SH-SY5Y (cell line): Measurements from ENCODE around the gene ANXA9.

ENCODE experiments used
- GATA2 ChIP-seq: IDR thresholded peaks from 2 replicates; pipeline ENCODE4 v1.6.1; 2011; ENCODE audit warnings: mild to moderate bottlenecking, low read depth, low read length
- GATA3 ChIP-seq: IDR thresholded peaks from 2 replicates; pipeline ENCODE4 v1.6.1; 2011; ENCODE audit warnings: low read depth, mild to moderate bottlenecking, low read length, moderate library complexity

ANXA9 gene

GRCh38 chr1:150971583-150972416, 10.3 kb upstream of the ANXA9 start:
- no peak for TF ChIP-seq GATA3
- no peak for TF ChIP-seq GATA2

DNA sequence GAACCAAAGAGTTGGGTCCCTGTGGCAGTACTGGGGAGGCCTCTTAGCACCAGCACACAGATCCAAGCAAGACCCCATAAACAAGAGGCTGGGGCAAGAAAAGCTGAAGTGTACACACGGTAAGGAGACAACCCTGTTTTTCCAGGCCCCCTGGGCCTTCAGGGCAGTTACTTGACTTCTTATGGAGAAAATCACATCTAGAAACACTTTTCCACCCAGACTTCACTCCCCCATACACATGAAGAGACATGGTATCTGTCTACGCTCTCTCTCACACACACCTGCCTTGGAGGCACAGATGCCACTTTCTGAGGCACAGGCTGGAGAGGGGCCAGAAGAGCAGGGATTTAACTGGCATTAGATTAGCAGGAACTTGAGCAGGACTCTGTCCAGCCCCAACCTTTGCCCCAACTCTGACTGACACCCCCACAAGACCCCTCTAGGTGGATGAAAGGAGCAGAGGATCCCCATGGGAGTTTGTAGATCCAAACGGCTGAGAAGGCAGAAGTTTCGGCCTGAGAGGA, 9.6 kb upstream of the ANXA9 start:
- TF ChIP-seq GATA3 = no peak
- TF ChIP-seq GATA2 = no peak

GRCh38 chr1:150973258-150973835, 8.7 kb upstream of the ANXA9 start:
- TF ChIP-seq GATA3 = no peak
- TF ChIP-seq GATA2 = no peak

DNA sequence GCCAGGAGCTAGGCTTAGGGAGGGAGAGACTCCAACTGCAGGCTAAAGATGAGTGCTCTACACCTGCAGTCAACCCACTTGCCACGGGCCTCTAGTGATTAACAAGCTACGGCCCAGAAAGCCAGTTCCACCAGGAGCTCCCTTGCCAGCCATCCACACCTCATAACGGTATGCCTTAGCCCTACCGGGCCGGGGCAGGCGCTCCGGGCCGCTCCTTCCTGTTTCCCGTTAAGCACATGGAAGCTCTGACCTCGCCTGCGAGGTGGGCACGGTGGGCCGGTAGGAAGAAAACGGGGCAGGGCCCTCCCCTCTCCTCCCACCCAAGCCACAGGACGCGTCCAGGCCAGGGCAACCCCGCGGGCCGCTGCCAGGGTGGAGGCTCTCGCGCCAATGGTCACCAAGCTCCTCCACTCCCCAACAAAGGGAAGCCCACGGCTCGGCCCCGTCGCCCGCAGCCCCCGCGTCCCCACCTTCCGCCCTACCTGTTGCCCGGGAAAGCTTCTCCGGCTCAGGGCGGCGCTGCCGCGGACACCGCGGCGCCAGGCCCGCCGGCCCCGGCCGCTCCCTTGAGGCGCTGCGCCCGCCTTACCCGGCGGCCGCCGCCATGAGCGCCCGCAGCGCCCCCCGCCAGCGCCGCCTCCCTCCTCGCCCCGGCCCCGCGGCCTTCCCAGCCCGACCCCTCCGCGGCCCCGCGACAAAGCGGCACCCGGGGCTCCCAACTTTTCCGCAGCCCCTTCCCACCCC, 8.1 kb upstream of the ANXA9 start:
- TF ChIP-seq GATA3 (no peak), GATA2 (no peak)

DNA sequence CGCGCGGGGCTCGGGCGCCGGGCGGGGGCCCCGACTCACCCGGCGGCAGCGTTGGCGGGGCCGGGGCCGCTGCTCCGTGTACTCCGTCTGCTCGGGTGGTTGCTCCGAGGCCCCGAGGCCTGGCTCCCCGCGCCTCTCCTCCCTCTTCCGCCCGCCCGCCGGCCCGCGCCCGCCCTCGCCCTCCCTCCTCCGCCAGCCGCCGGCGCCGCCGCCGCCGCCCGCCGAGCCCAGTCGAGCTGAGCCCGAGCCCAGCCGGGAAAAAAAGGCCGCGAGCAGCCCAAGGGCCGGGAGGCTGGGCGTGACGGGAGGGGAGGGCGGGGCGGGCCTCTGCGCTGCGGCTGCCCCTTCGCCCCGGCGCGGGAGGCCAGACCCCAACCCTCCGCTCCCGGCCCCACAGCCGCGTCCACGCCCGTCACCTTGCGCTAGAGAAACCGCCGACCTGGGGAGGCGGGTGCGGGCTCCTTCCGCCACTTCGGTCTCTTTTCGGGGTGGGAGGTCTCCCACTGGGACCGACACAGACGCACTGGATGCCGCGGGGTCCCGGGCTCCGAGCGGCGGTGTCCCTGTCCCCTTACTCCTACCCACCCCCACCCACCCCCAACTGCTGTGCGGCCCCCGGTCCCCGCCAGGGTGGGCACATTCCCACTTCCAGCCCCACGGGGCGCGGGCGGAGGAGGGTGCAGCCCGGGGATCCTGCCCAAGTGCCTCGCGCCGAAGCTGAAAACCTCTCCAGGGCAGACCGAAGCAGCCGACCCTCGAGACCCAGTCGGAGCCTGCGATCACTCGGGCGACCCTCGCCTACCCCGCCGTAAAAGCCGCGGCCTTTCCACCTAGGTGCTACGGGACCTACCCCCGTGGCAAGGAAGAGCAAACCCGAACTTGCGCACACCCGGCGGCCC, 7.3 kb upstream of the ANXA9 start, which contains the start of gene CERS2:
TSS of gene CERS2 (minus strand) at position 256 of the 899 bp plus-strand sequence. CDS start 5,745 bp downstream, outside the sequence.
- TF ChIP-seq GATA3 = no peak
- TF ChIP-seq GATA2 = no peak

- no peak for TF ChIP-seq GATA2
- TF ChIP-seq GATA3 = no peak
Observed at GRCh38 chr1:150976401-150976821, 5.7 kb upstream of the ANXA9 start.

GRCh38 chr1:150976879-150977694, 5.0 kb upstream of the ANXA9 start:
- no peak for TF ChIP-seq GATA3
- no peak for TF ChIP-seq GATA2

DNA sequence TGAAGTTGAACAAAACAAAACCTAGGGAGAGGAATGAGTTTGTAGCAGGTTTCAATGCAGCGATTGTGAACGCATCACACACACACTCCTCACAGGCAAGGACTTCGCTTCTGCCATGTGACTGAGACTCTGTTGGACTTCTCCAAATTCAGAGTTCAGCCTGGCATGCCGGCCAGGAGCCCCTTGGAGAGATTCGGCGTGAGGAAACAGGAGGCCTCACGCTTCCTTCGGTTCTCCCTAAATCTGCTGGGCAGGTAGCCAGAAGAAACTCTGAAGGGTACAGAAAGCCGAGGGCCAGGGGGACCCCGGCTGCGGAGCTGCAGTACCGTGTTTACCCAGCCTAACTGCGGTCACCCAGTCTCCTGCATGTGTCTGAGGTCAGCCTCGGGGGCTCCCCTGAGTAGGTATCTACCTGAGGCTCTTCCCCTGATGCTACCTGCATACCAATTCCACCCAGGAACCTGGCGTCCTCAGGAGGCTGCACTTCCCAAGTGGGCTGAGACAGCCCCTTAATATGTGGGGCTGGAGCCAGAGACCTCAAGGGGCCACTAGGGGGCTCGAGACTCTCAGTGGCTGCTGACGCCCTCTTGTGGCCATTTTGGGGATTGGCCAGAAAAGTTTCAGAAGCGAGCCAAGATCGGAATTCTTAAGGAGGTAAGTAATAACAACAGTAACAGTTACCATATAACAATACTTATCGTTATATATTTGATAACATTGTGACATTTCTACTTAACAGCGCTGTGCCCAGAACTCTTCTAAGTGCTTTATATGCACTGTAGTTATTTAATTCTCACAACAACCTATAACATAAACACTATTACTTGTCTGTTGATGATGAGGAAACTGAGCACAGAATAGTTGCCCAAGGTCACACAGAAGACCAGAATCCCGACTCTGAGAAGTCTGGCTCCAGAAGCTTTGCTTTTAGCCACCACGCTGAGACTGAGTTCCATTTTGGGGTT, 2.7 kb upstream of the ANXA9 start:
- TF ChIP-seq GATA2 (no peak), GATA3 (no peak)

- TF ChIP-seq GATA3 = no peak
- no peak for TF ChIP-seq GATA2
Observed at GRCh38 chr1:150981177-150981804, 801 bp upstream of the ANXA9 start.

DNA sequence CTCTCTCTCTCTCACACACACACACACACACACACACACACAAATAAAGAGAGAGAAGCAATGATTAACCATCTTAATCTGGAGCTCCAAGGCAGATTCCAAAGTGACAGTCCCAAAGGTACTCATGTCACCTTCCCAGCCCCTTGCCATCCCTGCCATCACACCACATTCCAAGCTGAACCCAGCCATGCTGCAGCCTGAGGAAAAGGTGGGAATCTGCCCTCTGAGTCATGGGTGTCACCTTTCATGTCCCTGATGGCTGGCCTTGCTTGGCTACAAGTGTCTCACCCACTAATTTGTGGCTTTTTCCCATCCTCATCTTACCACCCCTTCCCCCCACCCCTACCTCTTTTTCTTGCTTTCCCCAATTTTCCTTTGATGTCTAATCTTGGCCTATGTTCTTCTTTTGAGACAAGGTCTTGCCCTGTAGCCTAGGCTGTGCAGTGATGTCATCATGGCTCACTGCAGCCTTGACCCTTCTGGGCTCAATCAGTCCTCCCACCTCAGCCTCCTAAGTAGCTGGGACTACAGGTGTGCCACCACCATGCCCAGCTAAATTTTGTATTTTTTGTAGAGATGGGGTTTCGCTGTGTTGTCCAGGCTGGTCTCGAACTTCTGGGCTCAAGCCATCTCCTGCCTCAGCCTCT, 3.2 kb downstream of the ANXA9 start:
- TF ChIP-seq GATA2 (no peak), GATA3 (no peak)

DNA sequence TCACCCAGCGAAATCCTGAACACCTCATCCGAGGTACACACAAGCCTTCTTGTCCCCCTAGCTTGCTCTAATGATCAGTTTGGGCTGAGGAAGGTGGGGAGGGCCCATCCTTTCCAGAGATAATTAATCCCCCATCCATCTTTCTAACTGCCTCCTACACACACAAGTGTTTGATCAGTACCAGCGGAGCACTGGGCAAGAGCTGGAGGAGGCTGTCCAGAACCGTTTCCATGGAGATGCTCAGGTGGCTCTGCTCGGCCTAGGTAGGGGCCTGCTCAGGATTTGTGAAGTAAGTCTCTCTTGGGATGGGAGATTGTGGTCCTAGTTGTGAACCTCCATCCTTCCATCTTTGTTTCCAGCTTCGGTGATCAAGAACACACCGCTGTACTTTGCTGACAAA, 5.8 kb downstream of the ANXA9 start:
- TF ChIP-seq GATA2 (no peak), GATA3 (no peak)
